NCI-H748 treated with DMSO at 0.1 percent for 48 hours (cell line): ENCODE results near the gene CACNA1S.
A peak's percentile ranks its signal among the peaks of the same experiment; 100 is the strongest.

Source experiments
- DNase-seq: peaks from one replicate; lab custom pipeline; 2025; lab: John Stamatoyannopoulos, UW

The CACNA1S gene

GRCh38 chr1:201115390-201115937 is 3.2 kb upstream of the CACNA1S start:
- no peak for DNase-seq

DNA sequence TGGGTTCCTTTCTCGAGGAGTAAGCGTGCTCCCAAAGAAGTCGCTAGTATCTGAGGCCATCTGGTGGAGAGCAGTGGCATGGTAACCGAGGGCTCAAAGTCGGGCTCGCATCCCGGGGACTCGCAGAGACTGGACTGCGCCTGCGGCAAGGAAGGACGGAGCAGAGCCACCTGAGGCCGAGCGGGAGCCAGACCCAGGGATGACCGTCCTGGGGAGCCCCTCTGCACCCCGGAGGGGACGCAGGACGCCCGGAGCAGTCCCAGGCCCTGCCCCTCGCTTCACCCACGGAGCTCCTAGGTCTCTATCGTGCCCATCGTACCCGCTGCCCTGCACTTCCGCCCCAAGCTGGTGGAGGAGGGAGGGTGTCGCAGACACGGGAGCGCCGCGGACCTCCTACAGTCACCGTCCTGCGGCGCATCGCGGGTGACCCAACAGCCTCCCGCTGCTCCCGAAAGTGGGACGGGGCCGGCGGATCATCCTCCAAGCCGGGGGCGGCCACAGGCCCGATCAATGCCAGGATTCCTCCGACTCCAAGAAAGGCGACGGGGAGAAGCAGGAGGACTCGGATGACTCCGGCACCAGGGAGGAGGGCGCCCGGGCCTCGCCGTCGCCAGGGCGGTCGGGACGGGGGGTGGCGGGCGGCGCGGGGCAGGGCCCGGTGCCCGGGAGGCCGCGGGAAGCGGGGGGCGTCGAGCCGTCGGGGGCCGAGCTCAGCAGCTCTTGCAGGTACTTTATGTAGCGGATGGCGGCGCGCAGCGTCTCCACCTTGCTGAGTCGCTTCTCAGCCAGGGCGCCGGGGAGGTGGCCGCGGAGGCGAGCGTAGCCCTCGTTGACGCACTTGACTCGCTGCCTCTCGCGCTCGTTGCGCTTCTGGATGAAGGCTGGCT is 2.3 kb upstream of the CACNA1S start:
- peak; percentile 68 for DNase-seq

GRCh38 chr1:201113451-201114244 is 1.4 kb upstream of the CACNA1S start:
- no peak for DNase-seq

DNA sequence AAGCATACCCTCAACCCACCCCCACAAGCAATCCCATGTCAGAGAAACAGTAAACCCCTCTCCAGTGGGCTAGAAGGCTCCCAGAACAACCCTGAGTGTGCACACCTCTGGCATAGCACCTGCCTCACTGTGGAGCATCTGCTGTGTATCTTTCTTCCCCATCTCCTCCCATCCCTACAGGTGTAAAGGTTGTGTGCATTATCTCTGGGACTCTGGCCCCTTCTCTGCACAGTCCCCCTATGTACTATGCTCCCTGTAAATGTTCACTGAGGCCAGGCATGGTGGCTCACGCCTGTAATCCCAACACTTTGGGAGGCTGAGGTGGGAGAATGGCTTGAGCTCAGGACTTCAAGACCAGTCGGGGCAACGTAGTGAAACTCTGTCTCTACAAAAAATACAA is 700 bp upstream of the CACNA1S start:
- DNase-seq: no peak

DNA sequence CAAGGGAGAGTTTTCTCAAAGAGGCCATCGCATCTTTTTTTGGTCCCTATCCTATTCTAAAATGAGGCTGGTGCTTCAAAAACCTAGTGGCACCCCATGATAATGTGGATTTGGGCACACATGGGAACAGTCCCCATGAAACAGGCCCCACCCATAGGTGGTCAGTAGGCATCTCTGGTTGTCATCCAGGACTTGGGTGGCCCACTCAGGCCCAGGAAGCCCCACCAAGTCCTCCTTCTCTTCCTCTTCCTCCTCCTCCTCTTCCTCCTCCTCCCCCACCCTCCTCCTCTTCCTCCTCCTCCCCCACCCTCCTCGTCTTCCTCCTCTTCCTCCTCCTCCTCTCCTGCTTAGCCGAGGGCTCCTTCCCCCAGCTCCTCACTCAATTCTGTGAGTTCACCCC is 554 bp downstream of the CACNA1S start:
- no peak for DNase-seq

GRCh38 chr1:201111156-201111555 is 1.1 kb downstream of the CACNA1S start:
- no peak for DNase-seq

GRCh38 chr1:201110616-201111015 is 1.6 kb downstream of the CACNA1S start:
- DNase-seq: no peak

DNA sequence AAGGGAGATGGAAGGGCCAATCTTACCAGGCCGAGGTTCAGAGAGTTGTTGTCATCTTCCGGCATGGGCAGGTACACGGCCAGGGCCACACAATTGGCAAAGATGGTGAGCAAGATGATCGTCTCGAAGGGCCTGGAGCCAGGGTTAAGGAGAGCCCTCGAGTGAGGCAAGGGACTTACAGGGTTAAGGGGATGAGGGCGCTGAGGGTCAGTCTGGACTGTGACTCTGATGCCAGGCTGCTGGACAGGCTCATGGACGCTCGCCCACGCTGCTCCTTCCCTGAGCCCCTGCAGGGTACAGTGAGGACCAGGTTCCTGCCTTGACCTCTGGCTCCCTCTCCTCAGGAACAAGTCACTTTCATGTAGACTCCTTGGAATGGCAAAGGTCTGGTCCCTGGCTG is 2.1 kb downstream of the CACNA1S start:
- DNase-seq: no peak

GRCh38 chr1:201109651-201110050 is 2.6 kb downstream of the CACNA1S start:
- no peak for DNase-seq

- peak; percentile 29 for DNase-seq
These were observed 3.6 kb downstream of the CACNA1S start for GRCh38 chr1:201108614-201109013.

DNA sequence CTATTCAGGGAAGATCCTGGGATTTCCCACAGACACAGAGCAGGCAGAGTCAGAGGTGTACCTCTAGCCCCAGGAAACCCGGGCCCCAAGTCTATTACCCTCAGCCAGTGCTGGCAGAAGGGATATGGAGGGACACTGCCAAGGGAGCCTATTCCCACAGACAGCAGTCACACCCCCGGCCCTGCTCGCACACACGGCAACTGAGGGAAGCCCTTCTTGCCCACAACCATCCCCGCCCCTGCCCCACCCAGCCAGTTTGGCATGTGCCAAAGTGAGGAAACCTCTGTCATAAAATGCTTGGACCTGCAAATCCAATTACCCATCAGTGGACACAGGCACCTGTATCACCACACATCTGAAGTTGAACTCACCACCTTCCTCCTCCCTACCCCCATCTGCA is 6.5 kb downstream of the CACNA1S start:
- DNase-seq: no peak

- no peak for DNase-seq
These were observed 8.1 kb downstream of the CACNA1S start for GRCh38 chr1:201104141-201104540.

DNA sequence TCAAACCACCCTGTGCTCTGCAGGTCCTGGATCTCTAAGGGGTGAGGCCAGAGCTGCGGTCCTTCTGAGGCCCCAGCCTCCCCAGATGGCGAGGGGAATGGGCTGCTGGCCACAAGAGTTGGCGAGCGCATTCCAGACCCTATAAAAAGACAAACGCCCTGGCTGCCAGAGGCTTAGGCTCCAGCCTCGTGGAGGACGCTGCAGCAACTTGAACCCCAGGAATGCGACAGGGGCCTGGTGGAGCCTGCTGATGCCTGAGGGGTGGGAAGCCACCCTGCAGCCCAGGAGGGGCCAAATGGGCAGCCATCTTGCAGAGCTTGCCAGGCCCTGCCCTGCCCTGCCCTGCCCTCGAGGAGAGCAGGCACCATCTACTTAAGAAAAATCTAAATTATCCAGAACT is 8.6 kb downstream of the CACNA1S start:
- no peak for DNase-seq

- no peak for DNase-seq
These were observed 11.9 kb downstream of the CACNA1S start for GRCh38 chr1:201100169-201100930.

GRCh38 chr1:201098992-201099677 is 13.1 kb downstream of the CACNA1S start:
- no peak for DNase-seq

DNA sequence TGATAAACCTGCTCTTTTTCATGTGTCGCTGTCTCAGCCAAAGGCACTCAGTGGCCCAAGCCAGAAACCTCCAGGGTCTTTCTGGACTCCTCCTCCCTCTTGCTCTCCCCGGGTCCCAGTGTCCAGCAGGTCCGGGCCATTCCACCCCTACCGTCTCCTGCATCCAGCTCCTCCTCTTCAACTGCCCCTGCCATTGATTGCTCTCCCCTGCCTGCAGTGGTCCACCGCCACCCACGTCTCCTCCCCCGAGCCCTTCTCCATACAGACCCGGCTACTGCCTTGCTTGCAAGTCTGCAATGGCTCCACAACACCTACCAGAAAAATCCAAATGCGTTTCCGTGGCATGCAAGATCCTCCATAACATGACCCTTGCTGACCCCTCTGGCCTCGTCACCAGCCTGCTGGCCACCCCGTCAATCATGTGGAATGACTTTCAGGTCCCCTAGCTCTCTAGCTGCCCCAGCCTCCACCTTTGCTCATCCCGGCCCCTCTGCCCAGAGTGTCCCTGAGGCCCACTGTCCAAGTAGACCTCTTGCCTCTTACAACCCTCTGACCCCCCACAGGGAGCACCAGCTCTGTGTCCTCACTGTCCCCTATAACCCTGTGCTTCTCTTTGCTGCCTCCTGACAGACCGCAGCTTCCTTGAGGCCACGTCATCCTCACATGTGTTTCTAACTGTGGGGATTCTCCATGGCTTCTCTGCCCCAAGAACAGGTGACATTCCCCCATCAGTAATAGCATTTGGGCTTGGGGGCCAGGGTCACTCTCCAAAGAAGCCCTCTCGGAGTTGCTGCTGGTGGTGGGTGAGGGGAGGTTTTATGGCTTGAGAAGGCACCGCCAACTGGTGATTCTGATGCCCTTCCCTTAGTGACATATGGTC is 15.0 kb downstream of the CACNA1S start:
- DNase-seq: no peak

GRCh38 chr1:201096041-201096461 is 16.2 kb downstream of the CACNA1S start:
- DNase-seq: no peak

DNA sequence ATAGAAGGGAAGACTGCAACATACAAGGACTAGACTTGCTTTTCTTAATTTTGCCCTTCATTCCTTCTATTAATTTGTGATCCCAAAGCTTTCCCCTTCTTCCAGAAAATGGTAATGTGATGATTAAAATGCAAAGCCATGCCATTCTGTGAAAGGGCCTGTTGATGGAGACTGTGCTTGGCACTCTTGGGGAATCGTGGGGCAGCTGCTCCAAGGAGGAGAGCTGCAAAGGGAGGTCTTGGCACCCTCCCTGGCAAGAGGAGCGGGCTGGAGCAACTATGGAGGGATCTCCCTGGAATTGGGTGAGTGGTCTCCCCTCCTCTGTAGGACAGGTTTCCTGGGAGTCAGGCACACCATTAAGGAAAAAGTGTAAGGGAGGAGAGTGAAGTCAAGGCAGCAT is 16.6 kb downstream of the CACNA1S start:
- DNase-seq: no peak

- DNase-seq: no peak
These were observed 17.4 kb downstream of the CACNA1S start for GRCh38 chr1:201094832-201095231.

- DNase-seq: no peak
These were observed 18.3 kb downstream of the CACNA1S start for GRCh38 chr1:201093962-201094361.

GRCh38 chr1:201093561-201093960 is 18.7 kb downstream of the CACNA1S start:
- DNase-seq: no peak
